ENCODE data around the gene IFT27.
"Not testable (repeated sequence)": the region's sequence is repeated elsewhere in the genome, so short reads cannot be mapped to it uniquely, and the experiment has no call there.

The IFT27 gene

DNA sequence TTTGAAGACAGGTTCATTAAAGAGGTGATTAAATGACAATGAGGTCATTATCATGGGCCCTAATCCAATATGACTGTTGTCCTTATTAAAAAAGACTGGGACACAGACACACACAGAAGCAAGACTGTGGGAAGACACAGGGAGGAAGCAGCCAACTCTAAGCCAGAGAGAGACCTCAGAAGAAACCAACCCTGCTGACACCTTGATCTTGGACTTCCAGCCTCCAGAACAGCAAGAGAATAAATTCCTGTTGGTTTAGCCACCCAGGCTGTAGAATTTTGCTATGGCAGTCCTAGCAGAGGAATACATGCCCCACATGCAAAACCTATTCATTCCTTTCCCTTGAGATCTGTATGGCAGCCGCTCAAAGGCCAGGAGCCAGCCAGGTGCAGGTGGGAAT is 36.7 kb downstream of the IFT27 start:
- Histone ChIP-seq H3K4me1 (ENCODE audit: control insufficient read depth in 5 of 5, insufficient read depth in 5 of 5, low read length in 5 of 5) (peaks cover 0 to 16% (median 6%) of the 10 kb centered on the region in 5 donors), H3K9me3 (ENCODE audit: control insufficient read depth in 5 of 5, low read length in 5 of 5) (peaks cover 0 to 9% (median 5%) of the 10 kb centered on the region in 5 donors), H3K36me3 (ENCODE audit: control insufficient read depth in 5 of 5, insufficient read depth in 5 of 5, low read length in 5 of 5) (no peaks in the 10 kb centered on the region), H3K4me3 (ENCODE audit: low read depth in 1 of 5, low read length in 5 of 5) (no peak overlapping the region), H3K9ac (ENCODE audit: low read length in 5 of 5) (no peak overlapping the region), H3K27ac (ENCODE audit: low read depth, low read length) (no peak overlapping the region), H3K27me3 (ENCODE audit: control insufficient read depth in 5 of 5, insufficient read depth in 4 of 5, low read length in 5 of 5) (peaks cover 1 to 17% (median 8%) of the 10 kb centered on the region in 5 donors)

DNA sequence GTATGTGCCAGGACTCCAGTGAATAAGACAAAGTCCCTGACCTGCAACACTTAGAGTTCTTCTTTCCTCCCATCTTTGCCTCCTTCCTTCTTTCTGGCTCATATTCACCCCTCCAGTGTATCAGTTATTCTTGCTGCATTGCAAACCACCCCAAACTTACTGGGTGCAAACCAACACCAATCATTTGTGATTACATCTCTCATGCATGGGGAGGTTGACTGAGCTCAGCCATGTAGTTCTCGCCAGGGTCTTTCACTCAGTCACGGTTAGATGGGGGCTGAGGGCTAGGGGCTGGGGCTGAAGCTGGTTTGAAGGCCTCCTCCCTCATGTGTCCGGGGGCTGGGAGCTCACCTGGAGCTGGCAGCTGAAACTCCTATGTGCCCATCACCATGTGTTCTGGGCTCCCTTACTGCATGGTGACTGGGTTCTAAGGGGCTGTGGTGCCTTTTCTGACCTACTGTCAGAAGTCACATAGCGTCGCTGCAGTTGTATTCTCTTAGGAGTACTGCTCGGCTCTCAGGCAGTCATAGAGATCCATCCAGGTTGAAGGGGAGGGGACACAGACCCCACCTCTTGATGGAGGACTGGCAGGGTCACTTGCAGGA is 37.4 kb downstream of the IFT27 start:
- H3K4me1 ChIP-seq (ENCODE audit: control insufficient read depth in 5 of 5, insufficient read depth in 5 of 5, low read length in 5 of 5): peaks cover 0 to 16% (median 3%) of the 10 kb centered on the region in 5 donors
- H3K27ac ChIP-seq (ENCODE audit: low read depth, low read length): no peak overlapping the region
- H3K9me3 ChIP-seq (ENCODE audit: control insufficient read depth in 5 of 5, low read length in 5 of 5): peaks cover 0 to 9% (median 5%) of the 10 kb centered on the region in 5 donors
- H3K9ac ChIP-seq (ENCODE audit: low read length in 5 of 5): no peak overlapping the region
- H3K4me3 ChIP-seq (ENCODE audit: low read depth in 1 of 5, low read length in 5 of 5): no peak overlapping the region
- H3K27me3 ChIP-seq (ENCODE audit: control insufficient read depth in 5 of 5, insufficient read depth in 4 of 5, low read length in 5 of 5): peaks cover 0 to 20% (median 7%) of the 10 kb centered on the region in 5 donors
- no peaks in the 10 kb centered on the region for H3K36me3 ChIP-seq (ENCODE audit: control insufficient read depth in 5 of 5, insufficient read depth in 5 of 5, low read length in 5 of 5)

DNA sequence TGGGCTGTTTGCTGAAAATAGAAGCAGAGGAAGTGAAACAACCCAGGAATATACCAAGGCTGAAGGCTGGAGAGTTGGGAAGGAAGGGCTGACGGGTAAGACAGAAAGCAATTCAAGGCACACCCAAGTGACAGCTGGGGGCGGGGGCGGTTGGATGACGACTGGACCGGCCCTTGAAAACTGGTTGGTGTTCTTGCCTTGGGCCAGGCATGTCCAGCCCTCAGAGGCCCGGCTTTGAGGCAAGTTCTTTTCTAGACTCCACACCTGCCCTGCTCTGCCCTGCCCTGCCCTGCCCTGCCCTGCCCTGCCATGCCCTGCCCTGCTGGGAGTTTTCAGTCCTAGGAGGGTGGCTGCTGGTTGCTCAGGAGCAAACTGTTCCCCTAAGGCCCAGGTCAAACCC is 38.1 kb downstream of the IFT27 start:
- H3K9ac ChIP-seq (ENCODE audit: low read length in 5 of 5): no peak overlapping the region
- H3K4me1 ChIP-seq (ENCODE audit: control insufficient read depth in 5 of 5, insufficient read depth in 5 of 5, low read length in 5 of 5): peaks cover 0 to 16% (median 3%) of the 10 kb centered on the region in 5 donors
- peaks cover under 1 to 19% (median 8%) of the 10 kb centered on the region in 5 donors for H3K27me3 ChIP-seq (ENCODE audit: control insufficient read depth in 5 of 5, insufficient read depth in 4 of 5, low read length in 5 of 5)
- peaks cover 0 to 9% (median 5%) of the 10 kb centered on the region in 5 donors for H3K9me3 ChIP-seq (ENCODE audit: control insufficient read depth in 5 of 5, low read length in 5 of 5)
- no peak overlapping the region for H3K27ac ChIP-seq (ENCODE audit: low read depth, low read length)
- no peak overlapping the region for H3K4me3 ChIP-seq (ENCODE audit: low read depth in 1 of 5, low read length in 5 of 5)
- H3K36me3 ChIP-seq (ENCODE audit: control insufficient read depth in 5 of 5, insufficient read depth in 5 of 5, low read length in 5 of 5): no peaks in the 10 kb centered on the region

GRCh38 chr22:36736701-36737320 is 39.1 kb downstream of the IFT27 start:
- Histone ChIP-seq H3K4me1 (ENCODE audit: control insufficient read depth in 5 of 5, insufficient read depth in 5 of 5, low read length in 5 of 5) (peaks cover 0 to 16% (median 3%) of the 10 kb centered on the region in 5 donors), H3K9ac (ENCODE audit: low read length in 5 of 5) (no peak overlapping the region), H3K9me3 (ENCODE audit: control insufficient read depth in 5 of 5, low read length in 5 of 5) (peaks cover 0 to 9% (median 5%) of the 10 kb centered on the region in 5 donors), H3K27ac (ENCODE audit: low read depth, low read length) (no peak overlapping the region), H3K27me3 (ENCODE audit: control insufficient read depth in 5 of 5, insufficient read depth in 4 of 5, low read length in 5 of 5) (peaks cover 7 to 22% (median 16%) of the 10 kb centered on the region in 5 donors), H3K4me3 (ENCODE audit: low read depth in 1 of 5, low read length in 5 of 5) (no peak overlapping the region), H3K36me3 (ENCODE audit: control insufficient read depth in 5 of 5, insufficient read depth in 5 of 5, low read length in 5 of 5) (no peaks in the 10 kb centered on the region)

GRCh38 chr22:36734171-36735058 is 41.5 kb downstream of the IFT27 start:
- H3K27me3 ChIP-seq (ENCODE audit: control insufficient read depth in 5 of 5, insufficient read depth in 4 of 5, low read length in 5 of 5): peaks cover 7 to 22% (median 16%) of the 10 kb centered on the region in 5 donors
- no peaks in the 10 kb centered on the region for H3K36me3 ChIP-seq (ENCODE audit: control insufficient read depth in 5 of 5, insufficient read depth in 5 of 5, low read length in 5 of 5)
- H3K9me3 ChIP-seq (ENCODE audit: control insufficient read depth in 5 of 5, low read length in 5 of 5): peaks cover 0 to 7% (median 3%) of the 10 kb centered on the region in 5 donors
- H3K9ac ChIP-seq (ENCODE audit: low read length in 5 of 5): no peak overlapping the region
- H3K27ac ChIP-seq (ENCODE audit: low read depth, low read length): no peak overlapping the region
- H3K4me1 ChIP-seq (ENCODE audit: control insufficient read depth in 5 of 5, insufficient read depth in 5 of 5, low read length in 5 of 5): peaks cover 0 to 16% (median 3%) of the 10 kb centered on the region in 5 donors
- H3K4me3 ChIP-seq (ENCODE audit: low read depth in 1 of 5, low read length in 5 of 5): no peak overlapping the region

DNA sequence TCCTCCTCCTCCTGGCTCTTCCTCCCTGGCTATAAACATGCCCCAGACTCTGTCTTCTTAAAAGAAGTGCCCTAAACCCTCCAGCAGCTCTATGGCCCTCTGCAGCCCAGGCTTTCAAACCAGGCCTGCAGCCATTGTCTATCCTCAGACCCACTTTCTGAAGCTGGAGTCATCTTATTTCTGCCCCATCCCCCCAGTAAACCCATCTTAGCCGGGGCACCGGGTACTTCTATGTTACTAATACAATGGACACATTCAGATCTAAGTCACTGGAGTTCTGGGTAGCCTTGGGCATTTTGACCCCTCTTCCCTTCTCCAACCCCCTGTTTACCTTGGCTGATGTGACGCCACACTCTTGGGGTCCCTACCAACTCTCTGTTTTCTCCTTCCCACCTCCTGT is 42.6 kb downstream of the IFT27 start:
- no peaks in the 10 kb centered on the region for H3K36me3 ChIP-seq (ENCODE audit: control insufficient read depth in 5 of 5, insufficient read depth in 5 of 5, low read length in 5 of 5)
- no peak overlapping the region for H3K27ac ChIP-seq (ENCODE audit: low read depth, low read length)
- peaks cover 7 to 19% (median 15%) of the 10 kb centered on the region in 5 donors for H3K27me3 ChIP-seq (ENCODE audit: control insufficient read depth in 5 of 5, insufficient read depth in 4 of 5, low read length in 5 of 5)
- no peak overlapping the region for H3K9ac ChIP-seq (ENCODE audit: low read length in 5 of 5)
- H3K4me3 ChIP-seq (ENCODE audit: low read depth in 1 of 5, low read length in 5 of 5): no peak overlapping the region
- H3K9me3 ChIP-seq (ENCODE audit: control insufficient read depth in 5 of 5, low read length in 5 of 5): no peaks in the 10 kb centered on the region
- peaks cover 0 to 14% (median 3%) of the 10 kb centered on the region in 5 donors for H3K4me1 ChIP-seq (ENCODE audit: control insufficient read depth in 5 of 5, insufficient read depth in 5 of 5, low read length in 5 of 5)

DNA sequence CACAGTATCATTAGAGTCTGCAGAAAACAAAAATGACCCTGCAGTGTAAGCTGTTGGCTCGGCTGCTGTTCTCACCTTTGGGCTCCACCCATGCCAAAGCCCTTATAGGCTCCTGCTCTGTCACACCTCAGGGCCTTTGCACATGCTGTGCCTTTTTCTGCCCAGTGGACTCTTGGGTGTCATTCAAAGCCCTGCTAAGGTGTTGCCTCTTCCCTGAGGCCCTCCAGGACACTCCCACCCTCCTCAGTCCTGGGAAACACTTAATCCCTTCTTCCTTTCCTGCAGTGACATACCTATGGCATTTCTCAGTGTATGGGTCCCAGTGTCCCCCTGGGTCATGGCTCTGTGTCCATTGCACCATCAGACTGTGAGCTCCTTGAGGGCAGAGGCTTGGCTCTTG is 43.3 kb downstream of the IFT27 start:
- H3K27me3 ChIP-seq (ENCODE audit: control insufficient read depth in 5 of 5, insufficient read depth in 4 of 5, low read length in 5 of 5): peaks cover 7 to 19% (median 13%) of the 10 kb centered on the region in 5 donors
- H3K36me3 ChIP-seq (ENCODE audit: control insufficient read depth in 5 of 5, insufficient read depth in 5 of 5, low read length in 5 of 5): no peaks in the 10 kb centered on the region
- peaks cover 0 to 10% (median 0%) of the 10 kb centered on the region in 5 donors for H3K4me1 ChIP-seq (ENCODE audit: control insufficient read depth in 5 of 5, insufficient read depth in 5 of 5, low read length in 5 of 5)
- no peak overlapping the region for H3K27ac ChIP-seq (ENCODE audit: low read depth, low read length)
- no peak overlapping the region for H3K4me3 ChIP-seq (ENCODE audit: low read depth in 1 of 5, low read length in 5 of 5)
- H3K9ac ChIP-seq (ENCODE audit: low read length in 5 of 5): no peak overlapping the region
- no peaks in the 10 kb centered on the region for H3K9me3 ChIP-seq (ENCODE audit: control insufficient read depth in 5 of 5, low read length in 5 of 5)

DNA sequence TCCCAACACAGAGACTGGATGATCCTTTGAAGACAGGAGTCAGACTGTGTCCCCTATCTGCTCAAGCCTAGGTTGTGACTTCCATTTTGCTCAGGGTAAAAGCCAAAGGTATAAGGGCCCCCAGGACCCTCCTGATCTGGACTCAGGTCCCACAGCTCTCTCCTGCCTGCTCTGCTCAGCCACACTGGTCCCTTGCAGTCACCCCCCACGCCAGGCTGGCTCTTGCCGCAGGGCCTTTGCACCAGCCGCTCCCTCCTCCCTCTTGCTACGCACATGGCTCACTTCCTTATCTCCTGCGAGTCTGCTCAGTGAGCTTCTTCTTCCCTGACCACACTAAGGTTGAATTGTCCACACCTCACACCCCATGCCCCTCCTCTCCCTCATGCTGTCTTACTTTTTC is 44.0 kb downstream of the IFT27 start:
- Histone ChIP-seq H3K36me3 (ENCODE audit: control insufficient read depth in 5 of 5, insufficient read depth in 5 of 5, low read length in 5 of 5) (no peaks in the 10 kb centered on the region), H3K27ac (ENCODE audit: low read depth, low read length) (no peak overlapping the region), H3K4me3 (ENCODE audit: low read depth in 1 of 5, low read length in 5 of 5) (no peak overlapping the region), H3K4me1 (ENCODE audit: control insufficient read depth in 5 of 5, insufficient read depth in 5 of 5, low read length in 5 of 5) (peaks cover 0 to 6% (median 0%) of the 10 kb centered on the region in 5 donors), H3K27me3 (ENCODE audit: control insufficient read depth in 5 of 5, insufficient read depth in 4 of 5, low read length in 5 of 5) (peaks cover 7 to 22% (median 13%) of the 10 kb centered on the region in 5 donors), H3K9ac (ENCODE audit: low read length in 5 of 5) (no peak overlapping the region), H3K9me3 (ENCODE audit: control insufficient read depth in 5 of 5, low read length in 5 of 5) (no peaks in the 10 kb centered on the region)

DNA sequence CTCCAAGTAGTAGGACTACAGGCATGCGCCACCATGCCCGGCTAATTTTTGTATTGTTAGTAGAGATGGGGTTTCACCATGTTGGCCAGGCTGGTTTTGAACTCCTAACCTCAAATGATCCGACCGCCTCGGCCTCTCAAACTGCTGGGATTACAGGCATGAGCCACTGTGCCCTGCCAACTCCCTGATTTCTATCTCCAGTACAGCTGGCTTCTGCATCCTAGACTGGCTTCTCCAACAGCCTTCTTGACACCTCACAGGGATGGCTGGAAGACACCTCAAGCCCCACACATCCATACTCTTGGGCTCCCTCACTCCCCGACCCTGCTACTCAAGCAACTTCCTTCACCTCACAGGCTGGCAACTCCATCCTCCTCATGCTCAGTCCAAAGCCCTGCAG is 44.6 kb downstream of the IFT27 start:
- not testable (repeated sequence) for H3K4me1 ChIP-seq (ENCODE audit: control insufficient read depth in 5 of 5, insufficient read depth in 5 of 5, low read length in 5 of 5); H3K27ac ChIP-seq (ENCODE audit: low read depth, low read length); H3K36me3 ChIP-seq (ENCODE audit: control insufficient read depth in 5 of 5, insufficient read depth in 5 of 5, low read length in 5 of 5); H3K4me3 ChIP-seq (ENCODE audit: low read depth in 1 of 5, low read length in 5 of 5); H3K9me3 ChIP-seq (ENCODE audit: control insufficient read depth in 5 of 5, low read length in 5 of 5); H3K9ac ChIP-seq (ENCODE audit: low read length in 5 of 5)
- peaks cover 4 to 16% (median 9%) of the 10 kb centered on the region in 5 donors for H3K27me3 ChIP-seq (ENCODE audit: control insufficient read depth in 5 of 5, insufficient read depth in 4 of 5, low read length in 5 of 5)
